Chondrocyte (in vitro differentiated cells): ENCODE measurements around the gene NASP. TPM values are rescaled to one million over a fixed set of nuclear protein-coding genes. Genes with fewer than 3 reads are reported as not detected.
A peak's percentile ranks its signal among the peaks of the same experiment; 100 is the strongest.

ENCODE experiments used
- DNase-seq: peaks from one replicate; pipeline ENCODE4 v3.0.0; 2021; ENCODE audit warnings: mixed read lengths, low spot score
- H3K27ac Mint-ChIP-seq: one replicate; pipeline ENCODE4 v1.8.0; 2021; ENCODE audit warnings: mild to moderate bottlenecking, moderate library complexity, mixed read lengths; ENCODE audit not compliant: unreplicated experiment
- H3K27me3 Mint-ChIP-seq: 2 replicates; pipeline ENCODE4 v1.8.0; 2021; ENCODE audit warnings: low read depth, mixed read lengths
- H3K36me3 Mint-ChIP-seq: 2 replicates; pipeline ENCODE4 v1.8.0; 2021; ENCODE audit warnings: low read depth, mixed read lengths
- H3K4me1 Mint-ChIP-seq: 2 replicates; pipeline ENCODE4 v1.8.0; 2021; ENCODE audit warnings: low read depth, mild to moderate bottlenecking, mixed read lengths
- H3K4me3 Mint-ChIP-seq: one replicate; pipeline ENCODE4 v1.8.0; 2021; ENCODE audit warnings: mild to moderate bottlenecking, moderate library complexity, mixed read lengths; ENCODE audit not compliant: unreplicated experiment
- H3K9me3 Mint-ChIP-seq: 2 replicates; pipeline ENCODE4 v1.8.0; 2021; ENCODE audit warnings: low read depth, mixed read lengths
- long read RNA-seq: library from polyadenylated mRNA; stranded (forward); transcript quantifications from one replicate; pipeline ENCODE4 v2.0.0, GENCODE V29; 2021
- total RNA-seq: library from RNA; stranded (reverse); gene quantifications from 3 replicates; pipeline ENCODE4 v1.2.1, GENCODE V29; 2021
- TF ChIP-seq, protein P1 (sequence below): fragments of 200-600 bp; sonication (generic); IDR thresholded peaks from 2 replicates; pipeline ENCODE4 v1.5.0; 2021; ENCODE audit warnings: antibody characterized with exemption, mild to moderate bottlenecking, moderate library complexity

The NASP gene
- 38.9 to 76.9 TPM (median 42.3 TPM) in 3 replicates for total RNA-seq
- long read RNA-seq, transcript NASP-201 (15 exons, 3,207 nt): major isoform, 26 of 58 reads
- long read RNA-seq, transcript NASP-202 (14 exons, 1,538 nt): minor isoform, 22 of 58 reads
- long read RNA-seq, partial matches to known transcripts: 2 of 58 reads
- long read RNA-seq, other reads (novel, unspliced or antisense): 8 of 58 reads

- no peaks in the 10 kb centered on the region for H3K27me3 Mint-ChIP-seq
- peak within 1 kb of the TSS; percentile 98 for H3K27ac Mint-ChIP-seq
- H3K4me1 Mint-ChIP-seq: peaks cover 21% of the 10 kb centered on the region
- TF ChIP-seq, protein P1, sequence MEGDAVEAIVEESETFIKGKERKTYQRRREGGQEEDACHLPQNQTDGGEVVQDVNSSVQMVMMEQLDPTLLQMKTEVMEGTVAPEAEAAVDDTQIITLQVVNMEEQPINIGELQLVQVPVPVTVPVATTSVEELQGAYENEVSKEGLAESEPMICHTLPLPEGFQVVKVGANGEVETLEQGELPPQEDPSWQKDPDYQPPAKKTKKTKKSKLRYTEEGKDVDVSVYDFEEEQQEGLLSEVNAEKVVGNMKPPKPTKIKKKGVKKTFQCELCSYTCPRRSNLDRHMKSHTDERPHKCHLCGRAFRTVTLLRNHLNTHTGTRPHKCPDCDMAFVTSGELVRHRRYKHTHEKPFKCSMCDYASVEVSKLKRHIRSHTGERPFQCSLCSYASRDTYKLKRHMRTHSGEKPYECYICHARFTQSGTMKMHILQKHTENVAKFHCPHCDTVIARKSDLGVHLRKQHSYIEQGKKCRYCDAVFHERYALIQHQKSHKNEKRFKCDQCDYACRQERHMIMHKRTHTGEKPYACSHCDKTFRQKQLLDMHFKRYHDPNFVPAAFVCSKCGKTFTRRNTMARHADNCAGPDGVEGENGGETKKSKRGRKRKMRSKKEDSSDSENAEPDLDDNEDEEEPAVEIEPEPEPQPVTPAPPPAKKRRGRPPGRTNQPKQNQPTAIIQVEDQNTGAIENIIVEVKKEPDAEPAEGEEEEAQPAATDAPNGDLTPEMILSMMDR: no peak
- H3K4me3 Mint-ChIP-seq: peak within 1 kb of the TSS; percentile 91
- H3K9me3 Mint-ChIP-seq: no peaks in the 10 kb centered on the region
- DNase-seq: peak; percentile 94
- H3K36me3 Mint-ChIP-seq: no peaks in the 10 kb centered on the region
Measured at GRCh38 chr1:45583666-45584350, at the start of gene NASP. Gene NASP (plus strand): TSS chr1:45584041. CDS start chr1:45584147, 106 bp downstream.

DNA sequence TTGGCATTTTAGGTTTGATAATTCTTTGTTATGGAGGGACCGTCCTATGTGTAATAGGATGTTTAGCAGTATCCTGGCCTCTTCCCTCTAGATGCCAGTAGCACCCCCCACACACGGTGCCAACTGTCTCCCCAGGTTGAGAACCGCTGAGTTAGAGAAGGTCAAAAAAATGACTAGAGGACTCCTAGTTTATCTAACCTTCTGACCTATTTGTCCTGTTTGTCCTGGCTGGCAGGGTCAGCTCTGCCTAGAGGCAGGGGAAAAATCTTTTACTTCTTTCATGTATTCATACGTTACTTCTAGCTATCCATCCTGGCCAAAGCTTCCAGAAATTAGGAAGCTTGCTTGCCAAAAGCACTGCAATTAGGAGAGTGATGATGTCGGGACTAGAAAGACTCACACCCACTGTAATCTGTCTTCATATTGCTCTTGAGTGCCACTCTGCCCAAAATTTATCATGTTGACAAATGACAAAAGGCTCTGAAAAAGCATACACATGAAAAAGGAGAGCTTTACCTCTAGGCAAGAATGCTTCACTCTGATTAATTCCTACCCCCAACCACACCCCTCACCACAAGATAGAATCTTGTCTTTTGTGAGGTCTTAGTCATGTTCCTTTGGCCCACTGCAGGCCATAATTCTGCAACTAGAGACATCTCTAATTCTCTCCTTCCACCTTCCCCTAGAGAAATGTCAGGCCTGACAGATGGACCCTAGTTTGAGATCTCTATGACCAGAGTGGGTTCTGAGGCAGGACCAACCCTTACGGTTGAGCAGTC lies 47.7 kb upstream of the NASP start:
- DNase-seq: no peak
- H3K4me1 Mint-ChIP-seq: no peaks in the 10 kb centered on the region
- H3K27me3 Mint-ChIP-seq: no peaks in the 10 kb centered on the region
- H3K36me3 Mint-ChIP-seq: no peaks in the 10 kb centered on the region
- TF ChIP-seq, protein P1: no peak
- no peak overlapping the region for H3K27ac Mint-ChIP-seq
- H3K4me3 Mint-ChIP-seq: no peak overlapping the region
- no peaks in the 10 kb centered on the region for H3K9me3 Mint-ChIP-seq

DNA sequence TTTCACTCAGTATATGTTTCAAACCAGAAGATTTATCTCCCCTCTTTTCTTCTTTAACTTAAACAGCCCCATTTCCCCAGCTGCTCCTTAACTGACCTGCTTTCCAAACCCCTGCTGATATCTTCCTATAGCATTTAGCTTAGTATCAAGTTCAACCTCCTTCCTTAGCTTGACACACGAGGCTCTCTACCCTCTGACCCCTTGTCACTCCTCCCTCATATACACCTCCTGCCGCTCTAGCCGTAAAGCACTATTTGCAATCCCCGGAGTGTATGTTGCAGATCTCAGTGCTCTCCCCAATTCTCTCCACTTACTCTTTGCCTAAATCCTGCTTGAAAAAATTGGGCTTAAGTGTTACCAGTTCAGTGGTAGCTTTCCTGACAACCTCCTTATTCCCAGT lies 47.0 kb upstream of the NASP start:
- no peak for DNase-seq
- no peak overlapping the region for H3K27ac Mint-ChIP-seq
- TF ChIP-seq, protein P1: no peak
- H3K36me3 Mint-ChIP-seq: no peaks in the 10 kb centered on the region
- H3K4me3 Mint-ChIP-seq: no peak overlapping the region
- no peaks in the 10 kb centered on the region for H3K27me3 Mint-ChIP-seq
- H3K9me3 Mint-ChIP-seq: no peaks in the 10 kb centered on the region
- H3K4me1 Mint-ChIP-seq: no peaks in the 10 kb centered on the region

DNA sequence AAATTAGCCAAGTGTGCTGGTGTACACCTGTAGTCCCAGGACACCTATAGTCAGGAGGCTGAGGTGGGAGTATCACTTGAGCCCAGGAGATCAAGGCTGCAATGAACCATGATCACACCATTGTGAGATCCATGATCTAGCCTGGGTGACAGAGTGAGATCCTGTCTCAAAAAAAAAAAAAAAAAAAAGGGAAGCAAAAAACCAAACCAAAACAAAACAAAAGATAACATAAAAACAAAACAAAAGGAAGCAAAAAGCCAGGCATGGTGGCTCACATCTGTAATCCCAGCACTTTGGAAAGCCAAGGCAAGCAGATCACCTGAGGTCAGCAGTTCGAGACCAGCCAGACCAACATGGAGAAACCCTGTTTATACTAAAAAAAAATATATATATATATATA lies 42.6 kb upstream of the NASP start:
- Mint-ChIP-seq H3K27ac (no peak overlapping the region), H3K27me3 (no peaks in the 10 kb centered on the region), H3K4me3 (no peak overlapping the region), H3K36me3 (no peaks in the 10 kb centered on the region), H3K9me3 (no peaks in the 10 kb centered on the region), H3K4me1 (no peaks in the 10 kb centered on the region)
- TF ChIP-seq, protein P1: no peak
- DNase-seq: no peak

- DNase-seq: no peak
- Mint-ChIP-seq H3K4me3 (no peak overlapping the region), H3K27ac (no peak overlapping the region), H3K27me3 (no peaks in the 10 kb centered on the region), H3K9me3 (no peaks in the 10 kb centered on the region), H3K36me3 (no peaks in the 10 kb centered on the region), H3K4me1 (no peaks in the 10 kb centered on the region)
- TF ChIP-seq, protein P1: no peak
Measured at GRCh38 chr1:45542591-45542990, 41.2 kb upstream of the NASP start.
